ENCODE data around the gene PCK2.

DNA sequence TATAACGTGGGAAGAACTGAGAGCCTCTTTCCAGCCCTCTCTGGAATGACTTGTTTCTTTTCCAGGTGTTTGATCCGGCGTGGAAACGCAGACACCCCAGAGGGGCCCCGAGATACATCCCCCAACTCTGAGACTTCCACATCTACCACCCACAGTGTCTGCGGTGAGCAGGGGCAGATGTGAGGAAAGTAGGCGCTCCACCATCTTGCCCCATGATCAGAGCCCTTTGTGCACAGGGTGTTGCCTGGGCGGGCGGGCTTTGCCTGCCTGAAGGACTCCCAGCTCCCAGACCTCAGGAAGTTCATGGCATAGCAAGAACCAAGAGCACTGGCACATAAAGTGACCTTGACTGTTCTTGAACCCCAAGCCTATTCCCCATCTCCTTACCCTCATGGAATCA lies 39.5 kb upstream of the PCK2 start:
- TF ChIP-seq CREB1 (IDR thresholded peaks at IDR 0.05; ENCODE audit: low read depth) (no peak), YY1 (IDR thresholded peaks at IDR 0.05; ENCODE audit: low read depth) (no peak), TAF1 (IDR thresholded peaks at IDR 0.05; ENCODE audit: low read depth) (no peak), EP300 (IDR thresholded peaks at IDR 0.05; ENCODE audit: borderline replicate concordance) (no peak), FOXM1 (IDR thresholded peaks at IDR 0.05; ENCODE audit: borderline replicate concordance, low read depth) (no peak), REST (IDR thresholded peaks at IDR 0.05; ENCODE audit: low read depth) (no peak), CEBPB (IDR thresholded peaks at IDR 0.05) (no peak), TEAD4 (IDR thresholded peaks at IDR 0.05) (no peak)
- TF ChIP-seq, protein P1, sequence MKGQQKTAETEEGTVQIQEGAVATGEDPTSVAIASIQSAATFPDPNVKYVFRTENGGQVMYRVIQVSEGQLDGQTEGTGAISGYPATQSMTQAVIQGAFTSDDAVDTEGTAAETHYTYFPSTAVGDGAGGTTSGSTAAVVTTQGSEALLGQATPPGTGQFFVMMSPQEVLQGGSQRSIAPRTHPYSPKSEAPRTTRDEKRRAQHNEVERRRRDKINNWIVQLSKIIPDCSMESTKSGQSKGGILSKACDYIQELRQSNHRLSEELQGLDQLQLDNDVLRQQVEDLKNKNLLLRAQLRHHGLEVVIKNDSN (IDR thresholded peaks at IDR 0.05), result no peak
